ENCODE data around the gene PSMB5. TPM values are rescaled to one million over a fixed set of nuclear protein-coding genes. Genes with fewer than 3 reads are reported as not detected.
"Not testable (repeated sequence)": the region's sequence is repeated elsewhere in the genome, so short reads cannot be mapped to it uniquely, and the experiment has no call there.

The PSMB5 gene
- total RNA-seq, 2 experiments from 2014 or later = 176 to 182 TPM

- POLR2A ChIA-PET = interaction anchor here (0.6 to 1.0 kb wide), 3 partner anchors 19 to 263 kb away, joined by 3 read pairs; partner anchors contain the start of gene OXA1L
These were observed 5.9 kb downstream of the PSMB5 start for GRCh38 chr14:23028799-23029198.

GRCh38 chr14:23025151-23025814 is 9.4 kb downstream of the PSMB5 start:
- ChIA-PET CTCF (interaction anchor here (1.5 to 5.1 kb wide), 4 partner anchors 8 to 39 kb away, joined by 3 to 18 read pairs (median 6); no protein-coding TSS in a partner anchor), POLR2A (interaction anchor here (1.4 kb wide), 1 partner anchor 31 kb away, joined by 4 read pairs; no protein-coding TSS in a partner anchor)

More at GRCh38 chr14:23028799-23029198, 5.9 kb downstream of the PSMB5 start:
- CTCF ChIA-PET = interaction anchor here (0.5 to 5.1 kb wide), 5 partner anchors 22 to 1419 kb away, joined by 3 to 18 read pairs (median 3); no protein-coding TSS in a partner anchor

DNA sequence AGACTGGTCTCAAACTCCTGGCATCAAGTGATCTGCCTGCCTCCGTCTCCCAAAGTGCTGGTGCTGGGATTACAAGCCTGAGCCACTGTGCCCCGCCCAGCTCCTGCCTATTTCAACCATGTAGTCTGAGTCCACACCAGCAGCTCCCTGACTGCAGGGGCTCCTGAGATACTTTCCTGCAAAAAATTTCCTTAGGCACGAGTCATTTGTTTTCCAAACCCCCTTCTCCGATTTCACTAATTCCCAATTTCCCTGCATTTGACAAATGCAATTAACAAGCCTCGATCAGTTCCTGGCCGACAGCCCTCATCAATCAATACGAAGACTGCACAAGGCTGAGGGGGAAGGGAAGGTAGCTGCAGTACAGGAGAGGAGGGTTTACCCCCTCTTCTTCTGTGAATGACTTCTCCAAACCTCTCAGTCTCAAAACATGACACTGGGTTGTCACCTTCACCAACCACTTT is 10.1 kb downstream of the PSMB5 start:
- CTCF ChIA-PET = interaction anchor here (1.5 to 2.2 kb wide), 4 partner anchors 9 to 34 kb away, joined by 3 to 7 read pairs (median 4); no protein-coding TSS in a partner anchor
- POLR2A ChIA-PET = interaction anchor here (1.4 kb wide), 1 partner anchor 30 kb away, joined by 4 read pairs; no protein-coding TSS in a partner anchor

DNA sequence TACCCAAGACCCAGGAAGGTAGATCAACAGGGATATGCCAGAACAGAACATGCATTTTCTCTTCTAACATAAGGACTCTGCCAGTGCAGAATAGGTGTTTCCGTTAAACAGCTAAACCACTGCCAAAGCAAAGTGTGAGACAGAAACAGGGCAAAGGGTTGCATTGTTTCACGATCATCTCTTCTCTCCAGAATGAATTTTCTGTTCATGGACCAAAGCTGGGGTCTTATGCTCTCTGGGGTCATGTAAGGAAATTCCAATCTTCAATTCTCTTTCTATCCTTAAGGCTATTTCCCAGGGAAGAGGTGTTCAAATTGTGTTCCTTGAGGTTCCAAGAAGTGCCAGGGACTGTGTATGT is 10.9 kb downstream of the PSMB5 start:
- POLR2A ChIA-PET = interaction anchor here (0.6 kb wide), 1 partner anchor 22 kb away, joined by 6 read pairs; no protein-coding TSS in a partner anchor
- CTCF ChIA-PET = interaction anchor here (1.6 to 2.2 kb wide), 3 partner anchors 17 to 35 kb away, joined by 4 to 7 read pairs (median 5); no protein-coding TSS in a partner anchor

DNA sequence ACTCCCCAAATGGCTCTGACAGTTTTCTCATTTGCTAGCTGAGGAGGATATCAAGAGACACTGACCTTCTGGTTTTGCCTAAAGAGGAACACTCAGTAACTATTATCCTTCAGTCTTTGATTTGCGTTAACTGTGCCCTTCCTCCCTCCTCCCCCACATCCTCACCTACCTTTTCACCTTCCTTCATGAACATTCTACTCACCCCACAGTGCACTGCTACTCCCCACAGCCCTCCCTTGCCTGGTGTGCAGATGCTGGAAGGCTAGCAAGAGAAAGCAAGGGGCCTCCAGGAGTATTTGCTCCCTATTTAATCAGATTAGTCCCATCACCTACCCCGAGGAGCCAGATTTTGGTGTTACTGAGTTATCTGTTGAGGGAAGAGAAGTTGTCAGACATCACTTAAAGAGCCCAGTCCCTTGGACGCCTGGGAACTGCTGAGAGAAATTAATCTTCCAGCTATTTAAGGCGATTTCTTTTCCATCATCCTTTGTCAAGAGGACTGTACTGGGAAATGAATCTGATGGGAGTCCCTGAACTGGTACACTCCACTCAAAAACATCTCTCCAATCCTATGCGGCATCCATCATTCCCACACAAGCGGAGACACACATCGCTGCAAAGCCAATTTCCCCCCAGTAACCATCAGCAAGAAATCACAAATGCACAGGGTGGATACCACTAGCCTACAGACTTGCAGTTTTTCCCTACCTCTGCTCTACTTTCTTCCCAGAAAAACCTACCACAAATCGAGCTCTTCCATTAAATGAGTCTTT is 11.5 kb downstream of the PSMB5 start:
- CTCF ChIA-PET = interaction anchor here (1.6 to 2.2 kb wide), 3 partner anchors 16 to 35 kb away, joined by 4 to 7 read pairs (median 5); no protein-coding TSS in a partner anchor

GRCh38 chr14:23021889-23022442 is 12.7 kb downstream of the PSMB5 start:
- CTCF ChIA-PET = interaction anchor here (0.6 to 1.5 kb wide), 2 partner anchors 27 to 1221 kb away, joined by 3 to 6 read pairs; no protein-coding TSS in a partner anchor
- POLR2A ChIA-PET = interaction anchor here (0.6 kb wide), 1 partner anchor 20 kb away, joined by 14 read pairs; no protein-coding TSS in a partner anchor

More for the DNA sequence above, 11.5 kb downstream of the PSMB5 start:
- POLR2A ChIA-PET = interaction anchor here (0.6 kb wide), 1 partner anchor 22 kb away, joined by 6 read pairs; no protein-coding TSS in a partner anchor

DNA sequence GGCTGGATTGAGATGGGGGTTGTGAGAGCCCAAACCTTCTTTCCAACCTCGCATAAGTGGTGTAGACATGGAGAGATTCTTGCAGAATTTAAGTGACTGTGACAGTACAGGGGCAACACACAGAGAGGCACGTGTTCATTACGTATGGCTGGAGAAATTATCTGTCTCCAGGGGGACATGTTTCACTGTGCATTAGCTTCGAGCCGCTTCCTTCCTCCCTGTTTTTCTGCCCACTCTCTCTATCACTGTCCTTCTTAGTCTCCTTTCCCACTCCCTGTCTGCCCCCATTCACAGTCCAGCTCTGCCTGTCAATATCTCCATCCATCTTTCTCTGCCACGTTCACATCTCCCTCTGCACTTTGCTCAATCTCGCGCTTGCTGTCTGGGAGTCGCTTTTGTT is 13.3 kb downstream of the PSMB5 start:
- POLR2A ChIA-PET = interaction anchor here (0.6 kb wide), 1 partner anchor 19 kb away, joined by 14 read pairs; no protein-coding TSS in a partner anchor
- CTCF ChIA-PET = interaction anchor here (0.6 to 1.5 kb wide), 3 partner anchors 15 to 1221 kb away, joined by 3 to 6 read pairs (median 4); no protein-coding TSS in a partner anchor

- POLR2A ChIA-PET = no interaction called here
- CTCF ChIA-PET = interaction anchor here (0.6 to 1.3 kb wide), 3 partner anchors 14 to 161 kb away, joined by 3 to 4 read pairs (median 3); no protein-coding TSS in a partner anchor
These were observed 14.3 kb downstream of the PSMB5 start for GRCh38 chr14:23020143-23021128.

- ChIA-PET CTCF (no interaction called here), POLR2A (no interaction called here)
These were observed 16.6 kb downstream of the PSMB5 start for GRCh38 chr14:23018107-23018506.

- ChIA-PET CTCF (interaction anchor here (1.0 to 3.5 kb wide), 2 partner anchors 41 to 52 kb away, joined by 3 to 9 read pairs; partner anchors contain the start of gene CDH24), POLR2A (interaction anchor here (1.4 kb wide), 1 partner anchor 10 kb away, joined by 6 read pairs; no protein-coding TSS in a partner anchor)
These were observed 17.6 kb downstream of the PSMB5 start for GRCh38 chr14:23017091-23017490.

GRCh38 chr14:23015618-23016017 is 19.1 kb downstream of the PSMB5 start:
- POLR2A ChIA-PET = no interaction called here
- CTCF ChIA-PET = interaction anchor here (3.5 kb wide), 1 partner anchor 43 kb away, joined by 9 read pairs; the partner anchor contains the start of gene CDH24

- POLR2A ChIA-PET = not testable (repeated sequence)
- CTCF ChIA-PET = interaction anchor here (1.7 kb wide), 1 partner anchor 17 kb away, joined by 3 read pairs; no protein-coding TSS in a partner anchor
These were observed 21.0 kb downstream of the PSMB5 start for GRCh38 chr14:23013749-23014054.

DNA sequence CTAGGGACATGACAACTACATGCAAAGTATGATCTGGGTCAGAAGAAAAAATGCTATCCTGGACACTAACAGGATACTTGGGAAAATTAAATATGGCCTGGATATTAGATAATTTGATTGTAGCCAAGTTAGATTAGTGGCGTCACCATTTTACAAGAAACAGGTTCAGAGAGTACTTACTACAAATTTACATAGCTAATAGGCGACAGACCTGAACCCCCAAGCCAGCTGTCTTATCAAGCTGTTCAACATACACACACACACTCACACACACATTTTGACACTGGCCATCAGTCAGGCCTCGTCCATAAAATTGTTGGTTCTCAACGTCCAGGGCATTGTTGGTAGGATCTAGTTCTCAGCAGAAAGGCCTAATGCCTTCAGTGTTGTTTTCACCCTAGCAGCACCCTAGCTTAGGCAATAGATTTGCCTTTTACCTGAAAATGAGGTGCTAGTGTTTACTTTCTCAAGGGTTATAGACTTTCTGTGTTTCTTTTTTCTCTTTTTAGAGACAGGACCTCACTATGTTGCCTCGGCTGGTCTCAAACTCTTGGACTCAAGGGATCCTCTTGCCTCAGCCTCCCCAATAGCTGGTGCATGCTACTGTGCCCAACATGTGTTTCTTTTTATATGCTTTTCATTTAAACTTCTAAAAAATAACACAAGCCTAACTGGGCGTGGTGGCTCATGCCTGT is 21.5 kb downstream of the PSMB5 start:
- POLR2A ChIA-PET = no interaction called here
- CTCF ChIA-PET = interaction anchor here (1.2 to 1.7 kb wide), 2 partner anchors 17 to 45 kb away, joined by 3 read pairs; no protein-coding TSS in a partner anchor

DNA sequence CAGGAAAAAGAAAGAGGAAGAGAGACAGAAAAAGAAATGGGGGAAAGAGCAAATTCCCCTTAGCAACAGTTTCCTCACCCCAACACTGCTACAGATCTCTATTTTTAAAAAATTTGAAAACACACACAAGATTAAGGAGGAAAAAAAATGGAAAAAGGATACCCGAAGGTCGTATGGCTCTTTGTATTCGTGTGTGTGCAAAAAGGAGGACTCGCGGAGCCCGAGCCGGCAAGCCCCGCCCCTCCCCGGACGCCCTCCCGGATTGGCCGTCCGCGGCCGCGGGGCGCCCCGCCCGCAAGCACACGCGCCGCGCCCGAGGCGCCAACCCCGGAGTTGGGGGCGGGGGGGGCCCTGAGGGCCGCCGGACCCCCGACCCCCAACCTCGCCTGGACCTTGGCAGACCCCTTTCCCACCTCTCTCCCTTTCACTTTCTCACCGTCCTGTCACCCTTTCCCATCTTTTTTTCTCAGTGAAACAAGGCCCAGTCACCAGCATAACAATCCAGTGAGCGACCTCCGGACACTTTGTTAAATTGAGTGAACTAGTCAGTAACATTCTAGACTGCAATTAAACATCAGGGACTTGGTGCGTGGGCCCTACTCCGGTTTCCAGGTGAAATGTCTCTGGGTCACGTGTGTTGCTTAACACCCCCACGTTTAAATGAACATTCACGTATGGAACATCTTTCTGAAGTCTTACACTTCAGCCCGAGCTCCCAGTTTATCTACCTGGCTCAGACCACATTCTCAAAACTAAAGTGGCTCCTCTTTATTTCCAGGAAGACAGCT is 24.6 kb downstream of the PSMB5 start, which contains the start of gene C14orf93:
Gene C14orf93, minus strand, starts transcription at position 205 of the 788 bp plus-strand sequence. CDS start 11,120 bp downstream, outside the sequence.
- CTCF ChIA-PET = interaction anchor here (0.5 to 2.2 kb wide), 4 partner anchors 15 to 1100 kb away, joined by 3 to 5 read pairs (median 4); no protein-coding TSS in a partner anchor
- POLR2A ChIA-PET = interaction anchor here (0.6 kb wide), 1 partner anchor 19 kb away, joined by 3 read pairs; no protein-coding TSS in a partner anchor

DNA sequence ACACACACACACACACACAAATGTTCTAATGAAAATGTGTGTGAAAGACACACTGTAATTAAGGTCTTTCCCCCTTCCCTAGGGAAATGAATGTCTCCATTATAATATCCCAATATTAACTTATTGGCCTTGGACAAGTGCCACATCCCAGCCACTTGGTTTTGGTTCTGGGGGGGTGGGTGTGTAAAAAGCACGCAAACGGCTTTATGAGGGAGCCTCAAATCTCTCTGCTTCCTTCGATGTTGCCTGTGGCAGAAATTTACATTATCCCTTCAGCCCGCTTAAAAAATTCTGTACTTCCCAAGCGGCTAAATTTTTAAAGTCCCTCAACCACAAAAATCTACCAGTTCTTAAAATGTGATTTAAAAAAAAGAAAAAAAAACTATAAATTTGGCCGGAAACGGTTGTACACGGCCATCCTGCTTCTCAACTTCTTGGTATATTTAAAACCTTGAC is 25.2 kb downstream of the PSMB5 start:
- POLR2A ChIA-PET = no interaction called here
- CTCF ChIA-PET = interaction anchor here (0.6 to 1.3 kb wide), 2 partner anchors 15 to 450 kb away, joined by 3 to 6 read pairs; no protein-coding TSS in a partner anchor

DNA sequence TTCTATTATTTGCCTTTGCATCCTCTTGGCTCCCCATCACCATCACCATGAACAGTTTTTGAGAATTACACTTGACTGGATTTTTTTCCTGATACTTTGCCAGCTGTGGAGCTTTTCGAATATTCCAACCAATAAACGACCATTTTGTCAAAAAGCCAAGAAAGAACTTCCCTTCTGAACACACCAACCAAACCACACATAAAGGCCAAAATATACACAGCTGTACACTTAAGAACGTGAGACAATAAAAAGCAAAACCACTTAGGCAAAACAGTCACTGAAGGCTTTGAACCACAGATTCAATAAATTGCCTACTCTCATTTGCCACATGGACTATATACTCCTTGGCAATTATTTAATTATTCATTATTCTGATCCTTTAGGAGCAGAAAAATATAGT is 25.9 kb downstream of the PSMB5 start:
- ChIA-PET POLR2A (interaction anchor here (0.6 kb wide), 1 partner anchor 1497 kb away, joined by 3 read pairs; no protein-coding TSS in a partner anchor), CTCF (interaction anchor here (0.6 to 1.6 kb wide), 4 partner anchors 14 to 449 kb away, joined by 3 to 6 read pairs (median 4); no protein-coding TSS in a partner anchor)
